Prostate gland (tissue), 2 donors: ENCODE results near the gene LRRC39.

Source experiments
- CTCF ChIP-seq, 4 experiments: fragments of 200-600 bp in 2 of 4; fragments of 450-650 bp in 2 of 4; sonication (generic) in 2 of 4; IDR thresholded peaks; 1 replicate in 3 of 4; 2 replicates in 1 of 4; pipeline ENCODE4 v1.5.1; 2016 to 2019; ENCODE audit warnings: antibody characterized with exemption in 4 of 4, mild to moderate bottlenecking in 2 of 4, moderate library complexity in 2 of 4
- POLR2A ChIP-seq: fragments of 450-650 bp; IDR thresholded peaks from one replicate; pipeline ENCODE4 v1.6.1; 2016; ENCODE audit warnings: antibody characterized with exemption, mild to moderate bottlenecking

DNA sequence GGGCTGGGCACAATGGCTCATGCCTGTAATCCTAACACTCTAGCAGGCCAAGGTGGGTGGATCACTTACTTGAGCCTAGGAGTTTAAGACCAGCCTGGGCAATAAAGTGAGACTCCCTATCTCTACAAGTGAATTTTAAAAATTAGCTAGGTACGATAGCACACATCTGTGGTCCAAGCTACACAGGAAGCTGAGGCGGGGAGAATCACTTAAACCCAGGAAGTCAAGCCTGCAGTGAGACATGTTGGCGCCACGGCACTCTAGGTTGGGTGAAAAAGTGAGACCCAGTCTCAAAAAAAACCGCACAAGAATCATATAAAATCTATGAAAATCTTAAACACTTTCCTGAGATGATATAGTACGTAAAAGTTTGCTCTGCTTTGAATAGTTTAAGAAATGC is 41.4 kb upstream of the LRRC39 start:
- TF ChIP-seq CTCF (IDR thresholded peaks at IDR 0.05) (no peak), POLR2A (no peak)
